DND-41 (cell line): ENCODE data around the gene SLC66A2.

Experiments used
- EZH2 ChIP-seq: IDR thresholded peaks from 3 replicates; pipeline ENCODE4 v1.6.1; 2012; ENCODE audit warnings: borderline replicate concordance, low read depth, mild to moderate bottlenecking, moderate library complexity, low read length, inconsistent platforms; ENCODE audit not compliant: severe bottlenecking
- TF ChIP-seq, protein P1 (sequence below): IDR thresholded peaks from 2 replicates; pipeline ENCODE4 v1.5.1; 2012; ENCODE audit warnings: borderline replicate concordance, low read length, moderate library complexity, mild to moderate bottlenecking; ENCODE audit not compliant: poor library complexity, severe bottlenecking; ENCODE audit errors: extremely low read depth

DNA sequence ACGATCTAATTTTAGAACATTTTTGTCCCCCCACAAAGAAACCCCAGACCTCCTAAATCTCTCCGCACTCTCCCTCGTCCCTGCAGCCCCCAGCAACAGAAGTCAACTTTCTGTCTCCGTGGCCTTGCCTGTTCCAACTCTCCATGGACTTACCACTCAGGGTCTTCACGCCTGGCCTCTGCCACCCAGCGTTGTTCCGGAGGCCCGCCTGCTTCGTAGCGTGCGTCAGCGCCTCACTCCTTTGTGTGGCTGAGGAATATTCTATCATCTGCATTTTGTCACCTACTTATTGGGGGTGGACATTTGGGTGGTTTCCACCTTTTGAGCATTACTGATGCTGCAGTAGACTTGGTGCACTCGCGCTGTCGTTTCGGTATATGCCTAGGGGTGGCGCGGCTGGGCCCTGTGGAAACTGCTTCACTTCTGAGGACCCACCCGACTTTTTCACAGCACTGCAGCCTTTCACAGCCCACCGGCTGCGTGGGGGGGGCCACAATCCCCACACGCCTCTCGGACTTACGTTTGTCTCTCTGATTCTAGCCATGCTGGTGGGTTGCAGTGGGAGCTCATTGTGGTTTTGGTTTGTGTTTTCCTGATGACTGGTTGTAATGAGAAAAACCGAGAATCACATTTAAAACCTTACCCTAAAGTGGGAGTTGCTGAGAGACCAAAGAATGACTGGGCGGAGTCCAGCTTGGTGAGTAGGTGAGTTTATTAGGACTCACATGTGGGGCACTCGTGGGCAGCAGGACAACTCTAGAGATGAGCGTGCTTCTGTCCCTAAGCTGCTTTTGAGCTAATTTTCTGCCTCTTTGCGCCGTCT lies 11.6 kb upstream of the SLC66A2 start:
- TF ChIP-seq, protein P1, sequence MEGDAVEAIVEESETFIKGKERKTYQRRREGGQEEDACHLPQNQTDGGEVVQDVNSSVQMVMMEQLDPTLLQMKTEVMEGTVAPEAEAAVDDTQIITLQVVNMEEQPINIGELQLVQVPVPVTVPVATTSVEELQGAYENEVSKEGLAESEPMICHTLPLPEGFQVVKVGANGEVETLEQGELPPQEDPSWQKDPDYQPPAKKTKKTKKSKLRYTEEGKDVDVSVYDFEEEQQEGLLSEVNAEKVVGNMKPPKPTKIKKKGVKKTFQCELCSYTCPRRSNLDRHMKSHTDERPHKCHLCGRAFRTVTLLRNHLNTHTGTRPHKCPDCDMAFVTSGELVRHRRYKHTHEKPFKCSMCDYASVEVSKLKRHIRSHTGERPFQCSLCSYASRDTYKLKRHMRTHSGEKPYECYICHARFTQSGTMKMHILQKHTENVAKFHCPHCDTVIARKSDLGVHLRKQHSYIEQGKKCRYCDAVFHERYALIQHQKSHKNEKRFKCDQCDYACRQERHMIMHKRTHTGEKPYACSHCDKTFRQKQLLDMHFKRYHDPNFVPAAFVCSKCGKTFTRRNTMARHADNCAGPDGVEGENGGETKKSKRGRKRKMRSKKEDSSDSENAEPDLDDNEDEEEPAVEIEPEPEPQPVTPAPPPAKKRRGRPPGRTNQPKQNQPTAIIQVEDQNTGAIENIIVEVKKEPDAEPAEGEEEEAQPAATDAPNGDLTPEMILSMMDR, result no peak
- no peak for TF ChIP-seq EZH2
